ENCODE measurements around the gene SCN10A.

DNA sequence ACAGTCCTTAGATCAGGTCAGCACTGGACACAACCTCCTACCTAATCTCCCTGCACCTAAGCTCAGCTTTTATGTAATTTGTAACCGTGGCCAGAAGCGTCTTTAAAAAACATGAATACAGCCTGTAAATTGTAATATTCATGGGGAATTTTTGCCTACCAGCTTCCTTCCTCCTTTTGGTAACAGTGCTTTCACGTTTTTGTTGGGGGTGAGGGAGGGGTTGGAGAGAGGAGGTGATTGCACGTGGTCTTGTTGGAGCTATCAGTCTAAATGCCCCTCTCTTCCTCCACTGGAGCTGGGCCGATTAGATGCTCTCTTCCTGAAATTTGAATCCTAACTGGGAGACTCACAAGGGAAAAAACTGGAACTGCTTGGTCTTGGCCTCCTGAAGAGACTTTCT, 131.5 kb downstream of the SCN10A start:
- TF ChIP-seq CTCF (IDR thresholded peaks at IDR 0.05) (no peak), RFX5 (IDR thresholded peaks at IDR 0.05) (no peak), MAX (IDR thresholded peaks at IDR 0.05) (no peak), ESRRA (IDR thresholded peaks at IDR 0.05; ENCODE audit: borderline replicate concordance, low read length) (no peak), EP300 (IDR thresholded peaks at IDR 0.05) (no peak), REST (IDR thresholded peaks at IDR 0.05) (no peak), MYC (IDR thresholded peaks at IDR 0.05; ENCODE audit: borderline replicate concordance, low read length) (no peak), BHLHE40 (IDR thresholded peaks at IDR 0.05; ENCODE audit: low read depth, low read length) (no peak), MAFK (IDR thresholded peaks at IDR 0.05; ENCODE audit: partially characterized antibody) (no peak), SREBF2 (IDR thresholded peaks at IDR 0.05) (no peak)

Data from A549 (cell line).